ENCODE results near the gene OR10R2. TPM values are rescaled to one million over a fixed set of nuclear protein-coding genes. Genes with fewer than 3 reads are reported as not detected.

The OR10R2 gene
- total RNA-seq, 1 experiment from 2014 or later: not detected

DNA sequence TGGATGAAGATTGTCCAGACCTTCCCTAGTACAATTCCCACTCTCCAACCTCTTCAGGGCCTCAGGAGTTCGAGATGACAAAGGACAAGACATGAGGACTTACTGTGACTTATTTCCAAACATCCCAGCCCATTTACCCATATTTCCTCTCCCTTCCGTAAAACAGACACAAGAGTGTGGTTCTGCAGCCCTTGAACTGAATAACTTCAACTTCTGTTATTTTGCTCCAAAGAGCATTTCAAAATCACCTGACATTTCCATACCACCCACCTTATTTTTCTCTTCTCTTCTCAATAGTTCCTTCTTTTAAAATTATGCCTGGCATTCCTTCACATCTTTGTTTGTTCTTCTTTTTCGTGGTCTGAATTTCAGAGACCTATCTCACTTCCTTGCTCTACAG, 37.3 kb upstream of the OR10R2 start:
- no peaks in the 10 kb centered on the region for H3F3A ChIP-seq (ENCODE audit: insufficient read depth, low read depth)
- no peaks in the 10 kb centered on the region for H3K4me1 ChIP-seq (replicated peaks; ENCODE audit: insufficient read depth)
- intact Hi-C loops (cut with micrococcal nuclease; ENCODE audit: unreplicated experiment): no loop called here
- H3K27me3 ChIP-seq (ENCODE audit: insufficient read depth, low read depth): no peaks in the 10 kb centered on the region
- CTCF ChIA-PET: no interaction called here
- no peak overlapping the region for H3K4me2 ChIP-seq
- no peak for DNase-seq
- no TSS peak for BruUV-seq (replicated peaks)
- H3K4me3 ChIP-seq: no peak overlapping the region
- POLR2A ChIA-PET (ENCODE audit: unreplicated experiment): no interaction called here
- no peaks in the 10 kb centered on the region for H3K9me2 ChIP-seq (ENCODE audit: insufficient read depth)
- no peaks in the 10 kb centered on the region; the same call in 1 of the 2 replicates for H3K9me3 ChIP-seq (ENCODE audit: insufficient read depth, low read depth)
- H3K79me2 ChIP-seq (ENCODE audit: low read depth): no peaks in the 10 kb centered on the region
- TF ChIP-seq, protein P1, sequence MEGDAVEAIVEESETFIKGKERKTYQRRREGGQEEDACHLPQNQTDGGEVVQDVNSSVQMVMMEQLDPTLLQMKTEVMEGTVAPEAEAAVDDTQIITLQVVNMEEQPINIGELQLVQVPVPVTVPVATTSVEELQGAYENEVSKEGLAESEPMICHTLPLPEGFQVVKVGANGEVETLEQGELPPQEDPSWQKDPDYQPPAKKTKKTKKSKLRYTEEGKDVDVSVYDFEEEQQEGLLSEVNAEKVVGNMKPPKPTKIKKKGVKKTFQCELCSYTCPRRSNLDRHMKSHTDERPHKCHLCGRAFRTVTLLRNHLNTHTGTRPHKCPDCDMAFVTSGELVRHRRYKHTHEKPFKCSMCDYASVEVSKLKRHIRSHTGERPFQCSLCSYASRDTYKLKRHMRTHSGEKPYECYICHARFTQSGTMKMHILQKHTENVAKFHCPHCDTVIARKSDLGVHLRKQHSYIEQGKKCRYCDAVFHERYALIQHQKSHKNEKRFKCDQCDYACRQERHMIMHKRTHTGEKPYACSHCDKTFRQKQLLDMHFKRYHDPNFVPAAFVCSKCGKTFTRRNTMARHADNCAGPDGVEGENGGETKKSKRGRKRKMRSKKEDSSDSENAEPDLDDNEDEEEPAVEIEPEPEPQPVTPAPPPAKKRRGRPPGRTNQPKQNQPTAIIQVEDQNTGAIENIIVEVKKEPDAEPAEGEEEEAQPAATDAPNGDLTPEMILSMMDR (conservative IDR thresholded peaks at IDR 0.05): no peak
- TF ChIP-seq EZH2 (IDR thresholded peaks at IDR 0.05; ENCODE audit: low read depth): no peak
- no peak overlapping the region for H3K27ac ChIP-seq
- H3K36me3 ChIP-seq (ENCODE audit: low read depth): no peaks in the 10 kb centered on the region
- no peaks in the 10 kb centered on the region; the same call in 1 of the 2 replicates for H4K20me1 ChIP-seq (ENCODE audit: insufficient read depth)
- H2AFZ ChIP-seq: no peak overlapping the region

- no peak for DNase-seq
- no TSS peak for BruUV-seq (replicated peaks)
- ChIA-PET POLR2A (ENCODE audit: unreplicated experiment) (no interaction called here), CTCF (no interaction called here)
- Histone ChIP-seq H3K36me3 (ENCODE audit: low read depth) (no peaks in the 10 kb centered on the region), H2AFZ (no peak overlapping the region), H3K4me3 (no peak overlapping the region), H3K27ac (no peak overlapping the region), H3K27me3 (ENCODE audit: insufficient read depth, low read depth) (no peaks in the 10 kb centered on the region), H4K20me1 (ENCODE audit: insufficient read depth) (no peaks in the 10 kb centered on the region), H3K4me1 (replicated peaks; ENCODE audit: insufficient read depth) (no peaks in the 10 kb centered on the region), H3K9me3 (ENCODE audit: insufficient read depth, low read depth) (no peaks in the 10 kb centered on the region), H3K4me2 (no peak overlapping the region), H3K9me2 (ENCODE audit: insufficient read depth) (no peaks in the 10 kb centered on the region), H3K79me2 (ENCODE audit: low read depth) (no peaks in the 10 kb centered on the region), H3F3A (ENCODE audit: insufficient read depth, low read depth) (no peaks in the 10 kb centered on the region)
- TF ChIP-seq EZH2 (IDR thresholded peaks at IDR 0.05; ENCODE audit: low read depth): no peak
- TF ChIP-seq, protein P1 (conservative IDR thresholded peaks at IDR 0.05): no peak
- intact Hi-C loops (cut with micrococcal nuclease; ENCODE audit: unreplicated experiment): no loop called here
These were observed 26.6 kb upstream of the OR10R2 start for GRCh38 chr1:158445376-158445775.

GRCh38 chr1:158454537-158454936, 17.5 kb upstream of the OR10R2 start:
- Histone ChIP-seq H3K79me2 (ENCODE audit: low read depth) (no peaks in the 10 kb centered on the region), H3F3A (ENCODE audit: insufficient read depth, low read depth) (no peaks in the 10 kb centered on the region), H3K9me2 (ENCODE audit: insufficient read depth) (no peaks in the 10 kb centered on the region), H3K9me3 (ENCODE audit: insufficient read depth, low read depth) (no peaks in the 10 kb centered on the region), H3K4me2 (no peak overlapping the region), H3K27ac (no peak overlapping the region), H3K27me3 (ENCODE audit: insufficient read depth, low read depth) (no peaks in the 10 kb centered on the region), H2AFZ (no peak overlapping the region), H3K36me3 (ENCODE audit: low read depth) (no peaks in the 10 kb centered on the region), H3K4me3 (no peak overlapping the region), H3K4me1 (replicated peaks; ENCODE audit: insufficient read depth) (no peaks in the 10 kb centered on the region), H4K20me1 (ENCODE audit: insufficient read depth) (no peaks in the 10 kb centered on the region)
- ChIA-PET CTCF (no interaction called here), POLR2A (ENCODE audit: unreplicated experiment) (no interaction called here)
- TF ChIP-seq EZH2 (IDR thresholded peaks at IDR 0.05; ENCODE audit: low read depth): no peak
- TF ChIP-seq, protein P1 (conservative IDR thresholded peaks at IDR 0.05): no peak
- no peak for DNase-seq
- intact Hi-C loops (cut with micrococcal nuclease; ENCODE audit: unreplicated experiment): no loop called here
- BruUV-seq (replicated peaks): no TSS peak

Measured in PC-9 (cell line).